OCI-LY3 (cell line): Measurements from ENCODE around the gene SRCIN1.

Source experiments
- EZH2phosphoT487 ChIP-seq: fragments of 200-600 bp; shearing (Covaris generic); IDR thresholded peaks from 2 replicates; pipeline ENCODE4 v1.6.1; 2018; ENCODE audit warnings: antibody characterized with exemption, mixed run types, low read depth
- TF ChIP-seq, protein P1 (sequence below): fragments of 200-600, 300-600 bp; sonication (generic); IDR thresholded peaks from 2 replicates; pipeline ENCODE4 v1.5.1; 2014; ENCODE audit warnings: antibody characterized with exemption, low read length, low read depth

- TF ChIP-seq, protein P1, sequence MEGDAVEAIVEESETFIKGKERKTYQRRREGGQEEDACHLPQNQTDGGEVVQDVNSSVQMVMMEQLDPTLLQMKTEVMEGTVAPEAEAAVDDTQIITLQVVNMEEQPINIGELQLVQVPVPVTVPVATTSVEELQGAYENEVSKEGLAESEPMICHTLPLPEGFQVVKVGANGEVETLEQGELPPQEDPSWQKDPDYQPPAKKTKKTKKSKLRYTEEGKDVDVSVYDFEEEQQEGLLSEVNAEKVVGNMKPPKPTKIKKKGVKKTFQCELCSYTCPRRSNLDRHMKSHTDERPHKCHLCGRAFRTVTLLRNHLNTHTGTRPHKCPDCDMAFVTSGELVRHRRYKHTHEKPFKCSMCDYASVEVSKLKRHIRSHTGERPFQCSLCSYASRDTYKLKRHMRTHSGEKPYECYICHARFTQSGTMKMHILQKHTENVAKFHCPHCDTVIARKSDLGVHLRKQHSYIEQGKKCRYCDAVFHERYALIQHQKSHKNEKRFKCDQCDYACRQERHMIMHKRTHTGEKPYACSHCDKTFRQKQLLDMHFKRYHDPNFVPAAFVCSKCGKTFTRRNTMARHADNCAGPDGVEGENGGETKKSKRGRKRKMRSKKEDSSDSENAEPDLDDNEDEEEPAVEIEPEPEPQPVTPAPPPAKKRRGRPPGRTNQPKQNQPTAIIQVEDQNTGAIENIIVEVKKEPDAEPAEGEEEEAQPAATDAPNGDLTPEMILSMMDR: no peak
- no peak for TF ChIP-seq EZH2phosphoT487
Measured at GRCh38 chr17:38508570-38508950, 97.2 kb downstream of the SRCIN1 start.
